ENCODE results near the gene RBM28.

RBM28 gene

DNA sequence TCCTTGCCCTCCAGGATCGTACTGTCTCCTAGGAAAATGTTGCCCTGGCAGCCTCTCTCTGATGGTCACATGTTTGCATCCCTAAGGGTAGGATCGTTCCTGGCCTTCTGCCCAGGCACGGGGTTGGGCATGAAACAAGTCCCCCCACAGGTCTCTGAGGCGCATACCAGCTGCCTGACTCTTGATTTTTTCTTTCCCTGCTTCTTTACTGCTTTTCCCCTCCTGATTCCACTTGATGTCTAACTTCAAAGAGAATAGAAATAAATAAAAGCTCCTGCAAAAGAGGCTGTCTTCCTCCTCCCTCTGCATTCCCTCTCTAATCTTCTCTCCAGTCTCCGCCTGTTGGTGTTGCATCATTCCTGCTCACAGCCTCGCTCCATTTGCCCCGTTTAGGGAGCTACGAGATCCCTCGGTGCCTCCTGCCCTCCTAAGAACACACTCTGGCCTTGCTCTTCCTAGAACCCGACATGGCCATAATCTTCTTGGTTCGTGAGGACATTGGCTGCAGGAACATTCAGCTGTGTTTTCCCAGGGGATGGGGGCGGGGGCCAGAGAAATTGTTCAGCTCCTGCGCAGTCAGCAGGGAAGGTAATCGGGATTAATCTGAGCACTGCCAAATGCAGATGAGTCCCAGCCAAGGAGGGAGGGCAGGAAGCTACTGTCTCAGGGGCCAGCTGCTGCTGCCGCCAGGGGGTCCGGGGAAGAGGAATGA is 76.7 kb downstream of the RBM28 start:
- intact Hi-C loops (cut with DNase I): no loop called here
- peak; percentile 6 to 72 (median 40) for DNase-seq

DNA sequence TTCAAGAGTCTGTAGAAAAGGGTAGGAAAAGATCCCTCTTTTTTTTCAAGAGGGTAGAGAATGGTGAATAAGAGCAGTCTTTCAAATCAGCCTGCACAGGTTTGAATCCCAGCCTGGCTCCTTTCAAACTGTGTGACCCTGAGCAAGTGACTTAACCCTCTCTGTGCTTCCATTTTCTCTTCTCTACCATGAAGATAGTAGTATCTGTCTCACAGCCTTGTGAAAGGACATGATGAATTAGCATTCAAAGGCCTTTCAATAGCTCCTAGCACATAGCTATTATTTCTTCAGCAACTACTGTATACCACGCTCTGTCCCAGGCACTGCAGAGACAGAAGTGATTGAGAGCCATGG is 77.2 kb downstream of the RBM28 start:
- no peak for DNase-seq
- intact Hi-C loops (cut with DNase I): no loop called here

DNA sequence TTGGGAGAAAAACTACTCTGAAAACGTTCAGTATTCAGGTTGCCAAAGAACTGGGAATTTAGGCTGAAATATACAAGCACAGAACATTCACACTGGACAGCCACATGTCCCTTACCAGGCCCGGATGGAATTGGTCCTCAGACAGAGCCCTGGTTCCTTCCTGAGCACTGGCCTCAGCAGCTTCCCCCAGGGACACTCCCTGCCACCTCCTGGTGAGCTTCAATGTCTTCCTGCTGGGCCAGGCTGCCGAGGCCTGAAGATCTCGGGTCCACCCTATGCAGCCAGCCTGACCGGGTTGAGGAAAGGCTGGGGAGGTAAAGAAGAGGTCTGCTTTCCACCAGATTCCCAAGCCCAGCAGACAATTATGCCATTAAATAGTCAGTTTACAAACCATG is 77.8 kb downstream of the RBM28 start:
- intact Hi-C loops (cut with DNase I): no loop called here
- no peak for DNase-seq

DNA sequence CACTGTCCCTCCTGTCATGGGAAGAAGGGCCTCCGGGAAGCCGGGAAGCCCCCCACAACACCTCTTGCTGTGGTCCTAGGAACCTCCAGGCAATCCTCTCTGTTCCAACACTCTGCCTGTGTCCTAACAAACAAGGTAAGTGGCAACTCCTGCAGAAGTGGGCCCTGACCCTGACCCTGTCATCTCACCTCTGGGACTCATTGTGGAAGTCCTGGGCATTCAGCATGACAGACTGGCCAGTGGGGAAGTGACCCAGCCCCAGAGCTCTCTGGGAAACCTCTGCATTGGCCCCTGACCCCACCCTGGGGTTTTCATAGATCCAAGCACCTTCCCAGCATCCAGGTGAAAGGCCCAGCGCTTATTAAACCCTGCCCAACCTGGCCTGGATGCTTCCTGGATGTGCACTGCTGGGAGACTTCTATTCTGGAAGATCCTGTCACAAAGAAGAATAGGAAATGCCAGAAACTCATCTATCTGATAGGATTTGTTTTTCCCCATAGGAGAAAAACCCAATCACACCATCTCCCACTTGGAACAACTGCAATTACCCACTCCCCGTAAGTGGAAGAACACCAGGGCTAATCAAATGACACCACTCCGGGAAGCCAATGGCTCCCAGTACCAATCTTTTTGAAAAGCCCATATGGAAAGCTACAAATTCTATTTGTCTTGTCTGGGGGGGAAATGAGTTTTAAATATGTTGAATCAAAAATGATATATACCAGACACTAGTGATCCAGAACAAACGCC is 78.4 kb downstream of the RBM28 start:
- intact Hi-C loops (cut with DNase I): no loop called here
- DNase-seq: no peak

DNA sequence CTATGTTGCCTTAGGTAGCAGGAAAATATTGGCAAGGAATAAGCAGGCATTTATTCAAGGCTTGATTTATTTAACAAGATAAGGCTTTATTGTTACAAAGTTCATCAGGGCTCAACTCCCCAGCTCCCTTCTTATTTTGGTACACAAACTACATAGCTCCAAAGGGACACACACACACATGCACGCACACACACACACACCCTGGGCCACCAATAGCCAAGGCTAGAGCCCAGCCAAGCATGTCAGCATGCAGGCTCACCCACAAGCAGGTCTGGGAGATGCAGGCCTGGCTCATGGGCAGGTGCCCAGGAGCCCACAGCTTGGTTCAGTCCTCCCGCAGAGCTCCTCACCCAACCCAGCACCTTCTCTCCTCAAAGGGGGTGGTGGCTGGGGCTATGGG is 79.2 kb downstream of the RBM28 start:
- no peak for DNase-seq
- intact Hi-C loops (cut with DNase I): no loop called here

DNA sequence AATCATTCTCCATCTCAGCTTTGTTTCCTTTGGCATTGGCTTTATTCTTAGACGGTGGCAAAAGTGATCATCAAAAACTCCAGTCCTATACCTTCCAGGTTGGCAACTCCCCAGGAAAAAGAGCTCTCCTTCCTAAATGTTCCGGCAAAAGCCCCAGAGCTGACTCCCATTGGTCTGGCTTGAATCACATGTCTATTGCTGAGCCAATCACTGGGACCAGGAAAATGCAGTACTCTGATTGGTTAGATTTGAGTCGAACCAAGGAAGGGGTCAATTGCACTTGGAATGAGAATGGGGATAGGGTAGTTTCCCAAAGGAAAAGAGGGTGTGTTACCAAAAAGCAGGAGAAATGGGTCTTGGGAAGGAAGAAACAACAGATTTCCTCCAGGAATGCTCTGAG is 80.3 kb downstream of the RBM28 start:
- intact Hi-C loops (cut with DNase I): no loop called here

DNA sequence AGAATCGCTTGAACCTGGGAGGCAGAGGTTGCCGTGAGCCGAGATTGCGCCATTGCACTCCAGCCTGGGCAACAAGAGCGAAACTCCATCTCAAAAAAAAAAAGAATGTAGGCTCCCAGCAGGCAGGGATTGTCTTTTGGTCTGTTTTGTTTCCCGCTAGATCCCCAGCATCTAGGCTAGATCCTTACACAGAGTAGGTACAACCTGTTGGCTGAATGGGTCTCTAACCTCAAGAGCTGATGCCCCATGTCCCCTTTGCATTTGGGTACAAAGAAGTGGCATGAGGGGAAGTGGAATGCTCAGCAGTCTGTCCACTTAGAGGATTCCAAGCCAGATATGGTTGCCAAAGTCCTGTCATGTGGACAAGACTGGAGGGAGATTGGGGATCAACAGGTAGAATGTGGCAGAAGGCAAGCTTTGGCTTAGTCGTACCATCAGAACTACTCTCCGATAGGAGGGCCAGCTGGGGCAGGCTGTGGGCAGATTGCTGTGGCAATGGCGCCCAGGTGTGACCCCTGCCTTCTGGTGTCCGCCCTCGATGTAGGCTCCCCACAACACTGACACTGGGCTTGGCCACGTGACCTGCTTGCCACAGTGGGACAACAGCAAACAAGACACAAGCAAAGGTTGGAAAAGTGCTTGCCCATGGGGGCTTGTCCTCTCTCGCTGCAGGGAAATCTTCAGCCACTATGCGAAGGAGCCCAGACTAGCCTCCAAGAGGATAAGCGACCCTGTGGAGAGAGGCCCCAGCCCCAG is 81.3 kb downstream of the RBM28 start:
- intact Hi-C loops (cut with DNase I): no loop called here
- DNase-seq: no peak

More for the DNA sequence above, 80.3 kb downstream of the RBM28 start:
- DNase-seq: no peak

DNA sequence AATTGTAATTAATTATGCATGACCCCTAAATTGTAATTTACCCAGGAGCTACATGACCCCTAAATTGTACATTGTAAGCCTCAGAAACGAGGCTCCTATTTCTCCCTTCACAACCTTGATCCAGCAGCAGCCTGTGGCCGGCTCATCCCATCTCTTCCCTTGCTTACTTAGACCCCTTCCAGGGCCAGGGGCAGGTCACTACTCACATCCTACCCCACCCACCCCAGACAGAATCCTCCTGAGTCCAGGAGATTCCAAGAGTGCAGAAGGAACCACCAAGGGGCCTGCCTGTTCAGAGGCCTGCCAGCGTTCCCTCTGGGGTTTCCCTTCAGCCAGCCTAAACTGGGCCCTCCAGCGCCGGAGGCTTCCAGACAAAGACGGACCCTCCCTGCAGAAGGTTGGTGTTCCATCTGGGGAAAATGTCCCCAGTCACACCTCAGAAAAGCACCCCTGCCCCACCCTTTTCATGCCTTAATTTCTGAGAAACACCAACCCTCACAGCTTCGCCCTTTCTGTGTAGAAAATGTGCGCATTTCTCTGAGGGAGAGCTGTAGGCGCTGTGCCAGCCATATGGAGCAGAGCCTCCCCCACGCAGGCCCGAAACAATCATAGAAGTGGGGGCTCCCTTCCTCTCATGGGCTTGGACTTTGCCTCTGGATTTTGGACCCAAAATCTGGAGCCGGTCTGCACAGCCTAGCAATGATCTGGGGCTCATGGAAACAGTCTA is 83.5 kb downstream of the RBM28 start:
- DNase-seq: peak in 1 of 42 donors; percentile 33
- intact Hi-C loops (cut with DNase I): no loop called here

DNA sequence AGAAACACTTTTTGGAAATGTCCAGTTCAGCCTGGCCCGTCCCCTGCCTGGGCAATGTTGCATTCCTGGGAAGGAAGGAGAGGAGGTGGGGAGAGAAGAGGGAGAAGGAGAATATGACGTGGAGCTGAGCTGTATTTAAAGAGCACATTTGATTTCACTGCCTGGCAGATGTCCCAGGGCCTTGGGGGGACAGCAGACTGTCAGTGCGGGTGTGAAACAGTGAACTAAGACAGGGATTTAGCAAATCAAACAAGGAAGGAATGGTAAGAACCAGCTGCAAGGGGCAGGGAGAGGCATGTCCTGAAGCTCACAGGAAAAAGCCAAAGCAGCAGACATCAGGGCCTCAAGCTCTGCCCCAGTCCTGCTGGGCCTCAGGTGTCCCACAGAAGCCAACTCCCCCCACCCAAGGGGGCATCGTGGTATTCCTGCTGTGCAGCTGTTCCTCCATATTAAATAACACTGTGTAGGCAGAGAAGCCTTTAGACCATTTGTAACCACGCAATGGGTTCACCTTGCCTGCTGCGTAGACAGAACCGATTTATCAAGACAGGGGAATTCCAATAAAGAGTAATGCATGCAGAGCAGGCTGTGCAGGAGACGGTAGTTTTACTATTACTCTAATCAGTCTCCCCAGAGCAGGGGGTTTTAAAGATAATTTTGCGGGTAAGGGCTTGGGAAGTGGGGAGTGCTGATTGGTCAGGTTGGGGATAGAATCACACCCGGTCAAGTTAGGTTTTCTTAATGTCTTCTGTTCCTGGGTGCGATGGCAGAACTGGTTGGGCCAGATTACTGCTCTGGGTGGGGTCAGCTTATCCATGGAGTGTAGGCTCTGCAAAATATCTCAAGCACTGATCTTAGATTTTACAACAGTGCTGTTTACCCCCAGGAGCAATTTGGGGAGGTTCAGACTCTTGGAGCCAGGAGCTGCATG is 84.3 kb downstream of the RBM28 start:
- intact Hi-C loops (cut with DNase I): no loop called here
- peak in 1 of 42 donors; percentile 21 for DNase-seq

DNA sequence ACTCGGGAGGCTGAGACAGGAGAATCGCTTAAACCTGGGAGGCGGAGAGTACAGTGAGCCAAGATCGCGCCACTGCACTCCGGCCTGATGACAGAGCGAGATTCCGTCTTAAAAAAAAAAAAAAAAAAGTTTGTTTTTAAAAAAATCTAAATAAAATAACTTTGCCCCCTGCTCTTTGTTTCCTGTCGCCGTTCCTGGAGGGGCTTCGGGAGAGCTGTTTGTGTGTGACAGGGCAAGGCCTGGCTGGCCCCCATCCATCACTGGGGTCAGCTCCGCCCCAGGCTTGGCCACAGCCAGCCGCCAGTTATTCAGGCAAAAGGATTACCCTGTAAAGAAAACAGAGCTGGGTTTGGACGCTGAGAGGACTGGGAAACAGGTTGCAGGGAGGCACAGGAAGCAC is 86.2 kb downstream of the RBM28 start:
- intact Hi-C loops (cut with DNase I): no loop called here
- DNase-seq: peak in 1 of 42 donors; percentile 31

DNA sequence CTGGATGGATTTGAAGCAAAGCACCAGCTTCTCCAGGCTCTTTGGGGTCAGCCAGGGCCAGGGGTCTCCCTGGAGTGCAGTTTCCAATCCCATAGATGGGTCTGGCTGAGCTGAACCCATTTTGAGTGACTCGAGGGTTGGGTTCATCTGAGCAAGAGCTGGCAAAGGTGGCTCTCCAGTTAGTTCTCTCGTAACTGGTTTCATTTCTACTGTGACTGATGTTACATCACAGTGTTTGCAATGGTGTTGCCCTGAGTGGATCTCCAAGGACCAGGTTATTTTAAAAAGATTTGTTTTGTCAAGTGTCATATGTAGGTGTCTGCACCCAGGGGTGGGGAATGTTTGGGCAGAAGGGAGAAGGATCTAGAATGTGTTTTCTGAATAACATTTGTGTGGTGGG is 88.4 kb downstream of the RBM28 start:
- no peak for DNase-seq
- intact Hi-C loops (cut with DNase I): no loop called here

DNA sequence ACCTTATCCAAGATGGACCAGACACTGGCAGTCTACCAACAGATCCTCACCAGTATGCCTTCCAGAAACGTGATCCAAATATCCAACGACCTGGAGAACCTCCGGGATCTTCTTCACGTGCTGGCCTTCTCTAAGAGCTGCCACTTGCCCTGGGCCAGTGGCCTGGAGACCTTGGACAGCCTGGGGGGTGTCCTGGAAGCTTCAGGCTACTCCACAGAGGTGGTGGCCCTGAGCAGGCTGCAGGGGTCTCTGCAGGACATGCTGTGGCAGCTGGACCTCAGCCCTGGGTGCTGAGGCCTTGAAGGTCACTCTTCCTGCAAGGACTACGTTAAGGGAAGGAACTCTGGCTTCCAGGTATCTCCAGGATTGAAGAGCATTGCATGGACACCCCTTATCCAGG is 89.2 kb downstream of the RBM28 start:
- peak in 1 of 42 donors; percentile 9 for DNase-seq
- intact Hi-C loops (cut with DNase I): no loop called here

DNA sequence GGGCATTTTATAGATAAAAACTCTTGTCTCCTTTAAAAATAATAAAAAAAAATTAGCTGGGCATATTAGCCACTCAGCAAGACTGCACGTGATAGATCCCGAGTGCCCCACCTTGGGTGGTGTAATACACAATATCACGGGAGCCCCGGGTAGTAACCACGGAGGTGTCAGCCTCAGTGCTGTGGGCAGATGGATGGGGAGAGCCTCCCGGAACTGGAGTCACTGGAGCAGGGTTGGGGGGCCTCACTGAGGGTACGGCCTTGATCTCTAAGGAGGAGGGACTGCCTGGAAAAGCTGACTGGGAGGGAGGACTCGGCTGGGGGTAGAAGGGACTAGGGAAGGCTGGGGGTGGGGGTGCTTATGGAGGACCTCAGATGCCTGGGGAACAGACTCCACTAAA is 90.0 kb downstream of the RBM28 start:
- DNase-seq: no peak
- intact Hi-C loops (cut with DNase I): no loop called here

DNA sequence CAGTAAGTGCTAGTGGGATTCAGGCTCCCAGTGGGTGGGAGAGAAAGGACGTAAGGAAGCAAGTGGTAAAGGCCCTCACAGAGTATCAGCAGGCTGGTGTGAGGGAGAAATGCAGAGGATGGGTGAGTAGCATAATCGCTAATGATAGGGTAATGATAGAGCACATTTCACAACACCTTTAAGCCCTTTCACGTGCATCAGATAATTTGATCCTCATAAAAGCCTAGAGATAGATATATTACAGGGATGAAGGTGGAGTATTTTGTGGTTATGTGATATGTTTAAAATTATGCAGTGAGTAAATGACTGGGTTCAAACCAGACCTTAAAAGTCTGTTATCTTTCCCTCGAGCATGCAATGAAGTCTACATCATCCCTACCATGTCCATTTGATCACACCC is 92.4 kb downstream of the RBM28 start:
- no peak for DNase-seq
- intact Hi-C loops (cut with DNase I): no loop called here
